Measurements from ENCODE around the gene INF2.

Gene INF2

DNA sequence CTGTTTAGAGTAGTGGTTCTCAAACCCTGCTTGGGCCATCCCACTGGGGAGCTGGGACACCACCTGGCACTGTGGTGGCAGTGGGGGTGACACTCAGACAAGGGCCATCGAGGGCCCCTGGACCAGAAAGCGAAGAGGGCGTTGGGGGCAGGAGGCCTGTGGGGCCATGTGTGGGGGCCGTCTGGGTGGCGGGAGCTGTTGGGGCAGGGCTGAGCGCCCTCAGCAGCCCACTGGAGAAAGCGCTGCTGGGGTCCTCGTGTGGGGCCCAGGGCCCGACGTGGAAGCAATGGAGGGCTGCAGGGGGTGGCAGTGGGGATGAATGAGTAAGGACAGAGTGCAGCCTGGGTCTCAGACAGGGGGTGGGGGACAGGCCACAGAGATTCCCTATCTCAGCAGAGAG is 28.7 kb downstream of the INF2 start:
- no peaks in the 10 kb centered on the region for H4K20me1 ChIP-seq (ENCODE audit: insufficient read depth, low read length)
- peak overlapping the region; percentile 62; the same call in 1 of the 2 replicates for H2AFZ ChIP-seq (ENCODE audit: low read length)
- H3K9me2 ChIP-seq (ENCODE audit: low read depth, low read length): no peaks in the 10 kb centered on the region
- H3K4me1 ChIP-seq (ENCODE audit: insufficient read depth, low read length, severe bottlenecking): peaks cover 11% of the 10 kb centered on the region
- no peaks in the 10 kb centered on the region for H3F3A ChIP-seq (ENCODE audit: insufficient read depth, low read length)
- no peaks in the 10 kb centered on the region for H3K9me3 ChIP-seq (ENCODE audit: low read length)
- H3K79me2 ChIP-seq (ENCODE audit: insufficient read depth, low read length): no peaks in the 10 kb centered on the region
- H3K4me3 ChIP-seq (ENCODE audit: low read depth, low read length, poor library complexity, severe bottlenecking): no peak overlapping the region
- no peak for TF ChIP-seq EZH2 (IDR thresholded peaks at IDR 0.05; ENCODE audit: borderline replicate concordance, low read length)
- TF ChIP-seq, protein P1, sequence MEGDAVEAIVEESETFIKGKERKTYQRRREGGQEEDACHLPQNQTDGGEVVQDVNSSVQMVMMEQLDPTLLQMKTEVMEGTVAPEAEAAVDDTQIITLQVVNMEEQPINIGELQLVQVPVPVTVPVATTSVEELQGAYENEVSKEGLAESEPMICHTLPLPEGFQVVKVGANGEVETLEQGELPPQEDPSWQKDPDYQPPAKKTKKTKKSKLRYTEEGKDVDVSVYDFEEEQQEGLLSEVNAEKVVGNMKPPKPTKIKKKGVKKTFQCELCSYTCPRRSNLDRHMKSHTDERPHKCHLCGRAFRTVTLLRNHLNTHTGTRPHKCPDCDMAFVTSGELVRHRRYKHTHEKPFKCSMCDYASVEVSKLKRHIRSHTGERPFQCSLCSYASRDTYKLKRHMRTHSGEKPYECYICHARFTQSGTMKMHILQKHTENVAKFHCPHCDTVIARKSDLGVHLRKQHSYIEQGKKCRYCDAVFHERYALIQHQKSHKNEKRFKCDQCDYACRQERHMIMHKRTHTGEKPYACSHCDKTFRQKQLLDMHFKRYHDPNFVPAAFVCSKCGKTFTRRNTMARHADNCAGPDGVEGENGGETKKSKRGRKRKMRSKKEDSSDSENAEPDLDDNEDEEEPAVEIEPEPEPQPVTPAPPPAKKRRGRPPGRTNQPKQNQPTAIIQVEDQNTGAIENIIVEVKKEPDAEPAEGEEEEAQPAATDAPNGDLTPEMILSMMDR (IDR thresholded peaks at IDR 0.05; ENCODE audit: low read length): no peak
- H3K27ac ChIP-seq (ENCODE audit: low read depth, low read length, poor library complexity, severe bottlenecking): no peak overlapping the region
- H3K4me2 ChIP-seq (ENCODE audit: low read length): peak overlapping the region; percentile 27; the same call in 1 of the 2 replicates
- peaks cover 4% of the 10 kb centered on the region; the same call in 1 of the 2 replicates for H3K27me3 ChIP-seq (ENCODE audit: insufficient read depth, low read length)
- no peaks in the 10 kb centered on the region for H3K36me3 ChIP-seq (ENCODE audit: insufficient read depth, low read length)
- H3K9ac ChIP-seq (ENCODE audit: low read length): no peak overlapping the region; the same call in 1 of the 2 replicates

DNA sequence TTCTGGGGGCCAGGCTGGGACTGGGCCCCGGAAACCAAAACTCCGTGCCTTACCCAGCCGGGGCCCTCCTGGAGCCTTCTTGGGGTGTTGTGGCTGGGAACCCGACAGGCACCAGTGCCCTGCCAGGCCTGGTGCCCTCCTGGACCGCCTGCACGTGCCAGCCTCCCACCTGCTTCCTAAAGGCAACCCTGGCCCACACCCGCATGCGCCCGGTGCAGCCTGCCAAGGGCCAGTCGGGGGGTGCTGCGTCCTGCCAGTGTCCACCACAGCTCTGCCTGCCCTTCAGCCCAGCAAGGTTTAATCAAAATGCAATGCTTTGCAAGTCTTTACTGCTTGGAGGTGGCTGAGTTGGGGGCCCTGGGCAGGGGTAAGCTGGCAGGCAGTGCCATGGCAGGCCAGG is 29.5 kb downstream of the INF2 start:
- no peak overlapping the region for H3K4me2 ChIP-seq (ENCODE audit: low read length)
- no peak for TF ChIP-seq EZH2 (IDR thresholded peaks at IDR 0.05; ENCODE audit: borderline replicate concordance, low read length)
- TF ChIP-seq, protein P1 (IDR thresholded peaks at IDR 0.05; ENCODE audit: low read length): no peak
- no peak overlapping the region for H3K4me3 ChIP-seq (ENCODE audit: low read depth, low read length, poor library complexity, severe bottlenecking)
- no peak overlapping the region for H3K27ac ChIP-seq (ENCODE audit: low read depth, low read length, poor library complexity, severe bottlenecking)
- no peaks in the 10 kb centered on the region for H3F3A ChIP-seq (ENCODE audit: insufficient read depth, low read length)
- no peak overlapping the region for H3K9ac ChIP-seq (ENCODE audit: low read length)
- no peak overlapping the region for H2AFZ ChIP-seq (ENCODE audit: low read length)
- H3K4me1 ChIP-seq (ENCODE audit: insufficient read depth, low read length, severe bottlenecking): peaks cover 11% of the 10 kb centered on the region
- no peaks in the 10 kb centered on the region for H4K20me1 ChIP-seq (ENCODE audit: insufficient read depth, low read length)
- H3K79me2 ChIP-seq (ENCODE audit: insufficient read depth, low read length): no peaks in the 10 kb centered on the region
- H3K36me3 ChIP-seq (ENCODE audit: insufficient read depth, low read length): no peaks in the 10 kb centered on the region
- H3K27me3 ChIP-seq (ENCODE audit: insufficient read depth, low read length): peaks cover 4% of the 10 kb centered on the region; the same call in 1 of the 2 replicates
- H3K9me2 ChIP-seq (ENCODE audit: low read depth, low read length): no peaks in the 10 kb centered on the region
- no peaks in the 10 kb centered on the region for H3K9me3 ChIP-seq (ENCODE audit: low read length)

DNA sequence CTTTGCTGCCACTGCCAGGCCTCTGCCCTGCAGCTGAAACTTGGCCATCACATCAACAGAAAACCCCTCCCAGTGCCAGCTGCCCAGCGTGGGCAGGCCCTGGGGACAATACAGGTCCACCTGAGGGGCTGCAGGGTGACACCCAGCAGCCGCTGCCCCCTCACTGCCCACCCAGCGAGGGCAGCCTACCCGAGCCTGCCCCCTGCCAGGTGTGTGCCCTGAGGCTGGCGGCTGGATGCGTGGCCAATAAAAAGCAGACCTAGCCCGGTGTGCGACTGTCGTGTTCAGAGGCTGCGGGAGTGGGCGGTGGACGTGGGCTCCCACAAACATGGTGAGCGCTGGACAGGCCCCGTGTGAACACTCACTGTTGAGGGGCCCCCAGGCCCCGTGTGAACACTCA is 29.9 kb downstream of the INF2 start:
- Histone ChIP-seq H3K27me3 (ENCODE audit: insufficient read depth, low read length) (peaks cover 4% of the 10 kb centered on the region; the same call in 1 of the 2 replicates), H3K79me2 (ENCODE audit: insufficient read depth, low read length) (no peaks in the 10 kb centered on the region), H3K4me3 (ENCODE audit: low read depth, low read length, poor library complexity, severe bottlenecking) (no peak overlapping the region), H3F3A (ENCODE audit: insufficient read depth, low read length) (no peaks in the 10 kb centered on the region), H3K36me3 (ENCODE audit: insufficient read depth, low read length) (no peaks in the 10 kb centered on the region), H3K9me2 (ENCODE audit: low read depth, low read length) (no peaks in the 10 kb centered on the region), H3K27ac (ENCODE audit: low read depth, low read length, poor library complexity, severe bottlenecking) (no peak overlapping the region), H3K9ac (ENCODE audit: low read length) (no peak overlapping the region), H3K4me2 (ENCODE audit: low read length) (no peak overlapping the region), H3K4me1 (ENCODE audit: insufficient read depth, low read length, severe bottlenecking) (peaks cover 13% of the 10 kb centered on the region), H4K20me1 (ENCODE audit: insufficient read depth, low read length) (no peaks in the 10 kb centered on the region), H2AFZ (ENCODE audit: low read length) (no peak overlapping the region), H3K9me3 (ENCODE audit: low read length) (no peaks in the 10 kb centered on the region)
- TF ChIP-seq EZH2 (IDR thresholded peaks at IDR 0.05; ENCODE audit: borderline replicate concordance, low read length): no peak
- TF ChIP-seq, protein P1 (IDR thresholded peaks at IDR 0.05; ENCODE audit: low read length): no peak
